Measurements from ENCODE around the gene C2CD4C.
"Not testable (repeated sequence)": the region's sequence is repeated elsewhere in the genome, so short reads cannot be mapped to it uniquely, and the experiment has no call there.

The C2CD4C gene

DNA sequence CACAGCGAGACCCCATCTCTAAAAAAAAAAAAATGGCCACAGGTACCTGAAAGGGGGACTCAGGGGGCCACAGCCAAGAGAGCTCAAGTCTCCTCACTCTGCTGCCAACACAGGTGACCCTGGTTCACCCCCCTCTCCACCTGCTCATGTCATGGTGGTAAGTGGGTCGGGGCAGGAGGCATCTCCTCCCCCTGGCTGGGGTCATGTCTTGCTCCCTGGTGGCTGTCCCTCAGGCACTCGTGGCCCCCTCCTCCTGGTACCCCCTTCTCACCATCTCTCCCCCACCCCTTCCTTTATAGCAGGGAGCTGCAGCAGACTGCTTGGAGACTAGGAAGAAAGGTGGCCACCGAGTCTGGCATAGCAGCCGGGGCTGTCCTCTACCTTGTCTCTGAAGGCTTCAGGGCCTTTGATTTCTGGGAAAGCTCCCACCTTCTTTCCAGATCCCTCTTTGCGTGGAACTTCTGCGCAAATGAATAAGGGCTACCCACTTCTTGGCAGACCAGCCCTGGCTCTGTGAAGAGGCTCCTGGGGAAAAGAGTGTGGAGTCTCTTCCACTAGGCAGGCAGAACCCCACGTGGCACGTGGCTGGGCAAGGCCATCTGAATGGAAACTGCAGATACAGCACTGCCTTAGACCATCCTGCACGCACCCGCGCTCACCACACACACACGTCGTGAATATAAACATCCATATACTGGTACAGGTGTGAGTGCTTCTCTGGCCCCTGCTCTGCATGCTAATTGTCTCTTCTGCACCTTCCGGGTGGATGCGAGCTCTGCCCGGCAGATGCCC is 44.3 kb downstream of the C2CD4C start:
- peak; percentile 35 for DNase-seq

DNA sequence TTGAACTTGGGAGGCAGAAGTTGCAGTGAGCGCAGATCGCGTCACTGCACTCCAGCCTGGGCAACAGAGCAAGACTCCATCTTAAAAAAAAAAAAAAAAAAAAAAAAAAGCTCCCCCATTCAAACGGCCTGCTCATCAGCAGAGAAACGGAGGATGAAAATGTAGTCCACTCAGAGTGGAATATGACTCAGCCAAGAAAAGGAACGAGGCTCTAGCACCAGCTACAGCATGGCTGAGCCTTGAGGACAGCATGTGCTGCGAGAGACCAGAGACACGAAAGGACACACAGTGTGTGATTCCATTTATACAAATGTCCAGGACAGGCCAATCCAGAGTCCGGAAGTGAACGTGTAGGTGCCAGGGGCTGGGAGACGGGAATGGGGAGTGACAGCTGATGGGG is 46.3 kb downstream of the C2CD4C start:
- DNase-seq: peak; percentile 8

DNA sequence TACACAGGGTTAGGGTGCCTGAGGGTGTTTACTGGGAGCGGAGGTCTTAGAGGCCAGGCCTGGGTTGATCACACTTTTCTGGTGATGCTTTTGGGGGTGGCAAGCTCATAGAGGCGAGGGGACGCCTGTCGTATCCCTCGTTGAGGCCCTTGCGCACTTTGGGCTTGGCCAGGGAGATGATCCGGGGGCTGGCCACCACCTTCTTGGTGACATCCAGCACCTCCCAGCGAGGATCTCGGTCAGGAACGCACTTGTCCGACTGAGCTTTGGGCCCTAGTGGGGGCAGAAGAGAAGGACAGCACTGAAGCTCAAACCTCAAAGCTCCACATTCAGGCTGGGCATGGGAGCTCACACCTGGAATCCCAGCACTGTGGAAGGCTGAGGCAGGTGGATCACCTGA is 46.8 kb downstream of the C2CD4C start:
- DNase-seq: peak; percentile 37

DNA sequence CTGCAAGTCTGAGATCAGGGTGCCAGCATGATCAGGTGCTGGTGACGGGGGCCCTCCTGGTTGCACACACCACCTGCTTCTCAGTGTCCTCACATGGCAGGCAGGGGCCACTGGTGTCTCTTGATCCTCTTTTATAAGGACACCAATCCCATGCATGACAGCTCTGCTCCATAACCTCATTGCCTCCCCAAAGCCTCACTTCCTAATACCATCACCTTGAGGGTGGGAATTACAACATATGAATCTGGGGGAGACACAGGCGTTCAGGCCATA is 49.4 kb downstream of the C2CD4C start:
- DNase-seq: no peak

DNA sequence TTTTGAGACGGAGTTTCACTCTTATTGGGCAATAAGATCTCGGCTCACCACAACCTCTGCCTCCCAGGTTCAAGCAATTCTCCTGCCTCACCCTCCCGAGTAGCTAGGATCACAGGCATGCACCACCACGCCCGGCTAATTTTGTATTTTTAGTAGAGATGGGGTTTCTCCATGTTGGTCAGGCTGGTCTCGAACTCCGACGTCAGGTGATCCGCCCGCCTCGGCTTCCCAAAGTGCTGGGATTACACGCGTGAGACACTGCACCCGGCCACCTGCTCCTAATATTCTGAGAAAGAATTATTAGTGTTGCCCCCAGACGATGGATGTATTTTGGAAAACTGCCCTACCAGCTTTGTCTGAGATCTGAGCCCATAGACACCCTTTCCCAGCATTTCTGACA is 53.4 kb downstream of the C2CD4C start:
- not testable (repeated sequence) for DNase-seq

Data from islet precursor cell (in vitro differentiated cells).